Measurements from ENCODE around the gene TRIM26. TPM values are rescaled to one million over a fixed set of nuclear protein-coding genes. Genes with fewer than 3 reads are reported as not detected.
"Not testable (repeated sequence)": the region's sequence is repeated elsewhere in the genome, so short reads cannot be mapped to it uniquely, and the experiment has no call there.

Gene TRIM26
- total and polyA plus RNA-seq, 2 experiments from 2014 or later, result 27.2 to 37.2 TPM

DNA sequence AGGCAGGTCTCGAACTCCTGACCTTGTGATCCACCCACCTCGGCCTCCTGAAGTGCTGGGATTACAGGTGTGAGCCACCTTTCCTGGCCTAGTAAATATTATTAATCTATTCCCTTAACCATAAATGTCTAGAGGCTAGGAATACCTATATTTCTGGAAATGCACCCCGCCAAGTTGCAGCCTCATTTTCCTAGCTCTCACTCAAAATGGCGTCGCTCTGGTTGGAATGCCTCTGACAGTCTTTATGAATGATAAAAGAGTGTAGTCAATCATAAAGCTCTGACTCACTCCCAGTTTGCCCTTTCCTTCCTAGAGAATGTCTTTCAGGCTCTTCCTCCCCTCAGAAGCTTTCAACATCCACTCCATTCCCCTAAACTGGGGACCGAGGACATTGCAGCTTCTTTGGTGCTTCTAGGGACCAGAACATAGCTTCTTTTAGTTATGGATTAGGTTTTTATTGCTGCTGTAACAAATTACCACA, 14.1 kb upstream of the TRIM26 start:
- H4K20me1 ChIP-seq (ENCODE audit: insufficient read depth, poor library complexity, severe bottlenecking), result no peaks in the 10 kb centered on the region
- no peaks in the 10 kb centered on the region for H3K36me3 ChIP-seq (replicated peaks; ENCODE audit: insufficient read depth, low read depth)
- no peak overlapping the region for H2AFZ ChIP-seq
- H3K9me2 ChIP-seq (replicated peaks; ENCODE audit: insufficient read depth), result no peaks in the 10 kb centered on the region
- no peaks in the 10 kb centered on the region for H3K4me1 ChIP-seq (ENCODE audit: insufficient read depth)
- H3K27me3 ChIP-seq, result no peaks in the 10 kb centered on the region
- WGBS (ENCODE audit: low lambda C conversion rate, missing lambda C conversion rate), result 84% methylated on average over 6 of the region's 6 CpGs
- H3K27ac ChIP-seq, result no peak overlapping the region
- H3K4me3 ChIP-seq, result no peak overlapping the region
- H3K79me2 ChIP-seq, result no peaks in the 10 kb centered on the region
- H3K9me3 ChIP-seq (ENCODE audit: low read depth), result no peaks in the 10 kb centered on the region
- no peak for DNase-seq (ENCODE audit: low spot score)
- no peak overlapping the region for H3K4me2 ChIP-seq
- TF ChIP-seq, protein P1, sequence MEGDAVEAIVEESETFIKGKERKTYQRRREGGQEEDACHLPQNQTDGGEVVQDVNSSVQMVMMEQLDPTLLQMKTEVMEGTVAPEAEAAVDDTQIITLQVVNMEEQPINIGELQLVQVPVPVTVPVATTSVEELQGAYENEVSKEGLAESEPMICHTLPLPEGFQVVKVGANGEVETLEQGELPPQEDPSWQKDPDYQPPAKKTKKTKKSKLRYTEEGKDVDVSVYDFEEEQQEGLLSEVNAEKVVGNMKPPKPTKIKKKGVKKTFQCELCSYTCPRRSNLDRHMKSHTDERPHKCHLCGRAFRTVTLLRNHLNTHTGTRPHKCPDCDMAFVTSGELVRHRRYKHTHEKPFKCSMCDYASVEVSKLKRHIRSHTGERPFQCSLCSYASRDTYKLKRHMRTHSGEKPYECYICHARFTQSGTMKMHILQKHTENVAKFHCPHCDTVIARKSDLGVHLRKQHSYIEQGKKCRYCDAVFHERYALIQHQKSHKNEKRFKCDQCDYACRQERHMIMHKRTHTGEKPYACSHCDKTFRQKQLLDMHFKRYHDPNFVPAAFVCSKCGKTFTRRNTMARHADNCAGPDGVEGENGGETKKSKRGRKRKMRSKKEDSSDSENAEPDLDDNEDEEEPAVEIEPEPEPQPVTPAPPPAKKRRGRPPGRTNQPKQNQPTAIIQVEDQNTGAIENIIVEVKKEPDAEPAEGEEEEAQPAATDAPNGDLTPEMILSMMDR (IDR thresholded peaks at IDR 0.05; ENCODE audit: poor library complexity), result no peak
- TF ChIP-seq EZH2phosphoT487 (IDR thresholded peaks at IDR 0.05; ENCODE audit: low read depth, severe bottlenecking, unreplicated experiment) (no peak), EZH2 (IDR thresholded peaks at IDR 0.05; ENCODE audit: borderline replicate concordance) (no peak)

DNA sequence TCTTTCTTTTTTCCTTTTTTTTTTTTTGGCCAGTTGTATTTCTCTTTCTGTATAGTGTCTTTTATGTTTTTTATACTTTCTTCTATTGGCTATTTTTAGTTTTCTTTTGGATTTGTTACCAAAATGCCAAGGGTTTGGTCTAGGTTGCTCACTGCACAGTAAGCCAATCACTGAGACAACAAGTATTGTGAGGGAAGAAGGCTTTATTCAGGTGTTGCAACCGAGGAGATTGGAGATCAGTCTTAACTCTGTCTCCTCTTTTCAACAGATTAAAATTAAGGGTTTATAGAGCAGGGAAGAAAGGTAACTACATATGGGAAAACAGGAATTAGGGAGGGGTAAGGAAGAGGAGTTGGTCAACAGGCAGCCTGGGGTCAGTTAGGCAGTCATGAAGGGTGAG, 10.1 kb upstream of the TRIM26 start:
- 79% methylated on average over 1 of the region's 1 CpG for WGBS (ENCODE audit: low lambda C conversion rate, missing lambda C conversion rate)
- no peaks in the 10 kb centered on the region for H3K27me3 ChIP-seq
- H2AFZ ChIP-seq, result no peak overlapping the region
- H3K36me3 ChIP-seq (replicated peaks; ENCODE audit: insufficient read depth, low read depth), result no peaks in the 10 kb centered on the region
- no peak for DNase-seq (ENCODE audit: low spot score)
- TF ChIP-seq, protein P1 (IDR thresholded peaks at IDR 0.05; ENCODE audit: poor library complexity), result no peak
- no peak for TF ChIP-seq EZH2phosphoT487 (IDR thresholded peaks at IDR 0.05; ENCODE audit: low read depth, severe bottlenecking, unreplicated experiment)
- TF ChIP-seq EZH2 (IDR thresholded peaks at IDR 0.05; ENCODE audit: borderline replicate concordance), result no peak
- no peaks in the 10 kb centered on the region for H3K9me3 ChIP-seq (ENCODE audit: low read depth)
- H4K20me1 ChIP-seq (ENCODE audit: insufficient read depth, poor library complexity, severe bottlenecking), result no peaks in the 10 kb centered on the region
- no peaks in the 10 kb centered on the region for H3K4me1 ChIP-seq (ENCODE audit: insufficient read depth)
- no peak overlapping the region for H3K4me2 ChIP-seq
- no peaks in the 10 kb centered on the region for H3K9me2 ChIP-seq (replicated peaks; ENCODE audit: insufficient read depth)
- no peak overlapping the region for H3K4me3 ChIP-seq
- H3K79me2 ChIP-seq, result no peaks in the 10 kb centered on the region
- H3K27ac ChIP-seq, result no peak overlapping the region

DNA sequence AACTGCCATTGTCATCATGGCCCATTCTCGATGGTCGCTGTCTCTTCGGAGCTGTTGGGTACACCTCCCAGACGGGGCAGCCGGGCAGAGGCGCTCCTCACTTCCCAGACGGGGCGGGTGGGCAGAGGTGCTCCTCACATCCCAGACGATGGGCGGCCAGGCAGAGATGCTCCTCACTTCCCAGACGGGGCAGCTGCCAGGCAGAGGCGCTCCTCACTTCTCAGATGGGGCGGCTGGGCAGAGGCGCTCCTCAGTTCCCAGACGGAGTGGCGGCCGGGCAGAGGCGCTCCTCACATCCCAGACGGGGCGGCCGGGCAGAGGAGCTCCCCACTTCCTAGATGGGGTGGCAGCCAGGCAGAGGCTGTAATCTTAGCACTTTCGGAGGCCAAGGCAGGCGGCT, 8.8 kb upstream of the TRIM26 start:
- H3K79me2 ChIP-seq; H4K20me1 ChIP-seq (ENCODE audit: insufficient read depth, poor library complexity, severe bottlenecking); H3K9me3 ChIP-seq (ENCODE audit: low read depth); H3K4me3 ChIP-seq; H3K4me1 ChIP-seq (ENCODE audit: insufficient read depth); H3K27me3 ChIP-seq; DNase-seq (ENCODE audit: low spot score); H3K4me2 ChIP-seq; H3K27ac ChIP-seq; H2AFZ ChIP-seq; H3K9me2 ChIP-seq (replicated peaks; ENCODE audit: insufficient read depth); H3K36me3 ChIP-seq (replicated peaks; ENCODE audit: insufficient read depth, low read depth): not testable (repeated sequence)
- 96% methylated on average over 16 of the region's 23 CpGs for WGBS (ENCODE audit: low lambda C conversion rate, missing lambda C conversion rate)

DNA sequence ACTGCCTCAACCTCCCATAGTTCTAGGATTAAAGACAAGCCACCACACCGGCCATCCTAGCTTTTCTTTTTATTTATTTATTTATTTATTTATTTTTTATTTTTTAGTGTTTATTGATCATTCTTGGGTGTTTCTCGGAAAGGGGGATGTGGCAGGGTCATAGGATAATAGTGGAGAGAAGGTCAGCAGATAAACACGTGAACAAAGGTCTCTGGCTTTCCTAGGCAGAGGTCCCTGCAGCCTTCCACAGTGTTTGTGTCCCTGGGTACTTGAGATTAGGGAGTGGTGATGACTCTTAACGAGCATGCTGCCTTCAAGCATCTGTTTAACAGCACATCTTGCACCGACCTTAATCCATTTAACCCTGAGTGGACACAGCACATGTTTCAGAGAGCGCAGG, 8.2 kb upstream of the TRIM26 start:
- not testable (repeated sequence) for H3K4me2 ChIP-seq; H3K9me3 ChIP-seq (ENCODE audit: low read depth); H3K4me3 ChIP-seq; DNase-seq (ENCODE audit: low spot score); H3K27ac ChIP-seq; H3K4me1 ChIP-seq (ENCODE audit: insufficient read depth); H3K79me2 ChIP-seq; H2AFZ ChIP-seq; H4K20me1 ChIP-seq (ENCODE audit: insufficient read depth, poor library complexity, severe bottlenecking); H3K36me3 ChIP-seq (replicated peaks; ENCODE audit: insufficient read depth, low read depth); H3K27me3 ChIP-seq; H3K9me2 ChIP-seq (replicated peaks; ENCODE audit: insufficient read depth)
- 75% methylated on average over 6 of the region's 6 CpGs for WGBS (ENCODE audit: low lambda C conversion rate, missing lambda C conversion rate)
